ENCODE data around the gene COL4A1. TPM values are rescaled to one million over a fixed set of nuclear protein-coding genes. Genes with fewer than 3 reads are reported as not detected.

The COL4A1 gene
- total RNA-seq, 1 donor from 2014 or later, result 120 TPM

GRCh38 chr13:110119935-110120905 is 186.7 kb downstream of the COL4A1 start:
- peaks cover 23% of the 10 kb centered on the region for H3K4me1 ChIP-seq
- intact Hi-C loops (cut with micrococcal nuclease), result no loop called here
- H3K9me3 ChIP-seq (replicated peaks), result no peaks in the 10 kb centered on the region
- peaks cover 23% of the 10 kb centered on the region for H3K27me3 ChIP-seq (ENCODE audit: low read depth)
- no peaks in the 10 kb centered on the region for H3K36me3 ChIP-seq
- no peak for DNase-seq
- peak overlapping the region; percentile 32 for H3K27ac ChIP-seq (replicated peaks)
- no peak overlapping the region for H3K4me3 ChIP-seq
- TF ChIP-seq, protein P1, sequence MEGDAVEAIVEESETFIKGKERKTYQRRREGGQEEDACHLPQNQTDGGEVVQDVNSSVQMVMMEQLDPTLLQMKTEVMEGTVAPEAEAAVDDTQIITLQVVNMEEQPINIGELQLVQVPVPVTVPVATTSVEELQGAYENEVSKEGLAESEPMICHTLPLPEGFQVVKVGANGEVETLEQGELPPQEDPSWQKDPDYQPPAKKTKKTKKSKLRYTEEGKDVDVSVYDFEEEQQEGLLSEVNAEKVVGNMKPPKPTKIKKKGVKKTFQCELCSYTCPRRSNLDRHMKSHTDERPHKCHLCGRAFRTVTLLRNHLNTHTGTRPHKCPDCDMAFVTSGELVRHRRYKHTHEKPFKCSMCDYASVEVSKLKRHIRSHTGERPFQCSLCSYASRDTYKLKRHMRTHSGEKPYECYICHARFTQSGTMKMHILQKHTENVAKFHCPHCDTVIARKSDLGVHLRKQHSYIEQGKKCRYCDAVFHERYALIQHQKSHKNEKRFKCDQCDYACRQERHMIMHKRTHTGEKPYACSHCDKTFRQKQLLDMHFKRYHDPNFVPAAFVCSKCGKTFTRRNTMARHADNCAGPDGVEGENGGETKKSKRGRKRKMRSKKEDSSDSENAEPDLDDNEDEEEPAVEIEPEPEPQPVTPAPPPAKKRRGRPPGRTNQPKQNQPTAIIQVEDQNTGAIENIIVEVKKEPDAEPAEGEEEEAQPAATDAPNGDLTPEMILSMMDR (IDR thresholded peaks at IDR 0.05; ENCODE audit: borderline replicate concordance), result no peak

GRCh38 chr13:110118106-110118505 is 188.9 kb downstream of the COL4A1 start:
- H3K36me3 ChIP-seq, result no peaks in the 10 kb centered on the region
- TF ChIP-seq, protein P1 (IDR thresholded peaks at IDR 0.05; ENCODE audit: borderline replicate concordance), result no peak
- no peak overlapping the region for H3K27ac ChIP-seq (replicated peaks)
- no peak for DNase-seq
- intact Hi-C loops (cut with micrococcal nuclease), result no loop called here
- peaks cover 23% of the 10 kb centered on the region for H3K27me3 ChIP-seq (ENCODE audit: low read depth)
- H3K4me3 ChIP-seq, result no peak overlapping the region
- peaks cover 21% of the 10 kb centered on the region for H3K4me1 ChIP-seq
- H3K9me3 ChIP-seq (replicated peaks), result no peaks in the 10 kb centered on the region

DNA sequence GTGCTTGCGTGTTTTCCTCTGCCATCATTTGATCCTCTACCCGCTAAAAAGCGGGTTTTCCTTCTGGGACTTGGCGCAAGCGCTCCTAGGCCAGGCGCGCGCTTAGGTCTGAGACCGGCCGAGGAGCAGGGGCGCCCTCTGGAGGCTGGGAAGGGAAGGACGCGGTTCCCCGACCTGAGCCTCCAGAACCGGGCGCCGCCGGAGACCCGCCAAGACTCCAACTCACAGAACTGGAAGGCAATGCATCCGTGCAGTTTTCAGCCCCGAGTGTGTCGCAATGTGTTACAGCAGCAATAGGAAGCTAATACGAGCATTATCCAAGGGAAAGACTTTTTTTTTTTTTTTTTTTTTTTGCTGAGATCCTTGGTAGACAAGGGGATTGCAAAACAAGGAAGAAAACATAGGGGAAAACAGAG is 190.9 kb downstream of the COL4A1 start:
- Histone ChIP-seq H3K27me3 (ENCODE audit: low read depth) (peaks cover 23% of the 10 kb centered on the region), H3K27ac (replicated peaks) (no peak overlapping the region), H3K4me1 (peaks cover 21% of the 10 kb centered on the region), H3K36me3 (no peaks in the 10 kb centered on the region), H3K9me3 (replicated peaks) (no peaks in the 10 kb centered on the region), H3K4me3 (no peak overlapping the region)
- peak; percentile 47 for DNase-seq
- TF ChIP-seq, protein P1 (IDR thresholded peaks at IDR 0.05; ENCODE audit: borderline replicate concordance), result peak; percentile 69
- intact Hi-C loops (cut with micrococcal nuclease), result no loop called here

DNA sequence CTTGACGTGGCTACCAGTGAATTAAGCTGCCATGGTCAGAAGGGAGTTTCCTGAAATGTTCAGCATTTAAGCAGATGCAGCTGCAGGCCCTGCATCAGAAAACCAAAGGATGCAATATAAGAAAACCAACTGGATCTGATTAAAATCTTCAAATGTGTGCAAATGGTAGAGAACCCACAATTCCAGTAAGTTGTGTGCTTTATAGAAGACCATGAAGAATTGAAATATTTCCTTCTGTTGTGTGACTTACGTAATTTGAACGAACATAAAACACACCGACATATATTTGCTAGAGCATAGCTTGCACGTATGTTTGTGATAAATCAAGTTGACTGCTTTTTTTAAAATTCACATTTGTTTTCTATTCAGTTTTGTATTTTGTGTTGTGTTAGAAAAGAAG is 191.4 kb downstream of the COL4A1 start:
- TF ChIP-seq, protein P1 (IDR thresholded peaks at IDR 0.05; ENCODE audit: borderline replicate concordance), result no peak
- Histone ChIP-seq H3K27ac (replicated peaks) (no peak overlapping the region), H3K36me3 (no peaks in the 10 kb centered on the region), H3K4me3 (no peak overlapping the region), H3K4me1 (peaks cover 18% of the 10 kb centered on the region), H3K27me3 (ENCODE audit: low read depth) (peaks cover 23% of the 10 kb centered on the region), H3K9me3 (replicated peaks) (no peaks in the 10 kb centered on the region)
- intact Hi-C loops (cut with micrococcal nuclease), result no loop called here
- DNase-seq, result no peak

DNA sequence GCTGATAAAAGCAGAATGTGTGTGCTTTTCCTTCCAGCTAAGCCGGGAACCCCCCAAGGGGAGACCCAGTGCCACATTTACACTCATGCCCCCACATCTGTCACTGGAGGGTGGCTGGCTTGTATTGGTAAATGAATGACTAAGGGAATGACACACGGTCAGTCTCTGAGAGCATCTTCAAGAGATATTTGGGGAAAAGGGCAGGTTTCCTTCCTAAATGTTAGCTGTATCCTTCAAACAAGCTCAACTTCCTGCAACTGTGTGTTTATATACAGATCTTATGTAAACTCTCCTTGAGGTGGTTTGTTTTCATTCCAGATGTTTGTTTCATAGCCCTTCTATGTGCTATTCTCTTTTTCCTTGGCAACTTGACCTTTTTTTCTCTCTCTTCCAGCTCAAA is 192.6 kb downstream of the COL4A1 start:
- Histone ChIP-seq H3K36me3 (no peaks in the 10 kb centered on the region), H3K27ac (replicated peaks) (no peak overlapping the region), H3K9me3 (replicated peaks) (no peaks in the 10 kb centered on the region), H3K27me3 (ENCODE audit: low read depth) (peaks cover 23% of the 10 kb centered on the region), H3K4me1 (peaks cover 20% of the 10 kb centered on the region), H3K4me3 (no peak overlapping the region)
- DNase-seq, result no peak
- TF ChIP-seq, protein P1 (IDR thresholded peaks at IDR 0.05; ENCODE audit: borderline replicate concordance), result no peak
- intact Hi-C loops (cut with micrococcal nuclease), result no loop called here

Data from left ventricle myocardium inferior (tissue), 1 donor.